ENCODE data around the gene CIDEB.

- TF ChIP-seq, protein P1, sequence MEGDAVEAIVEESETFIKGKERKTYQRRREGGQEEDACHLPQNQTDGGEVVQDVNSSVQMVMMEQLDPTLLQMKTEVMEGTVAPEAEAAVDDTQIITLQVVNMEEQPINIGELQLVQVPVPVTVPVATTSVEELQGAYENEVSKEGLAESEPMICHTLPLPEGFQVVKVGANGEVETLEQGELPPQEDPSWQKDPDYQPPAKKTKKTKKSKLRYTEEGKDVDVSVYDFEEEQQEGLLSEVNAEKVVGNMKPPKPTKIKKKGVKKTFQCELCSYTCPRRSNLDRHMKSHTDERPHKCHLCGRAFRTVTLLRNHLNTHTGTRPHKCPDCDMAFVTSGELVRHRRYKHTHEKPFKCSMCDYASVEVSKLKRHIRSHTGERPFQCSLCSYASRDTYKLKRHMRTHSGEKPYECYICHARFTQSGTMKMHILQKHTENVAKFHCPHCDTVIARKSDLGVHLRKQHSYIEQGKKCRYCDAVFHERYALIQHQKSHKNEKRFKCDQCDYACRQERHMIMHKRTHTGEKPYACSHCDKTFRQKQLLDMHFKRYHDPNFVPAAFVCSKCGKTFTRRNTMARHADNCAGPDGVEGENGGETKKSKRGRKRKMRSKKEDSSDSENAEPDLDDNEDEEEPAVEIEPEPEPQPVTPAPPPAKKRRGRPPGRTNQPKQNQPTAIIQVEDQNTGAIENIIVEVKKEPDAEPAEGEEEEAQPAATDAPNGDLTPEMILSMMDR (IDR thresholded peaks at IDR 0.05) = no peak
- TF ChIP-seq POLR2AphosphoS5 (IDR thresholded peaks at IDR 0.05) = no peak
Observed at GRCh38 chr14:24321212-24321975, 13.6 kb upstream of the CIDEB start.
